ENCODE data around the gene HPS1. TPM values are rescaled to one million over a fixed set of nuclear protein-coding genes. Genes with fewer than 3 reads are reported as not detected.

The HPS1 gene
- total and polyA plus RNA-seq, 2 experiments from 2014 or later = 21.4 to 51.2 TPM

DNA sequence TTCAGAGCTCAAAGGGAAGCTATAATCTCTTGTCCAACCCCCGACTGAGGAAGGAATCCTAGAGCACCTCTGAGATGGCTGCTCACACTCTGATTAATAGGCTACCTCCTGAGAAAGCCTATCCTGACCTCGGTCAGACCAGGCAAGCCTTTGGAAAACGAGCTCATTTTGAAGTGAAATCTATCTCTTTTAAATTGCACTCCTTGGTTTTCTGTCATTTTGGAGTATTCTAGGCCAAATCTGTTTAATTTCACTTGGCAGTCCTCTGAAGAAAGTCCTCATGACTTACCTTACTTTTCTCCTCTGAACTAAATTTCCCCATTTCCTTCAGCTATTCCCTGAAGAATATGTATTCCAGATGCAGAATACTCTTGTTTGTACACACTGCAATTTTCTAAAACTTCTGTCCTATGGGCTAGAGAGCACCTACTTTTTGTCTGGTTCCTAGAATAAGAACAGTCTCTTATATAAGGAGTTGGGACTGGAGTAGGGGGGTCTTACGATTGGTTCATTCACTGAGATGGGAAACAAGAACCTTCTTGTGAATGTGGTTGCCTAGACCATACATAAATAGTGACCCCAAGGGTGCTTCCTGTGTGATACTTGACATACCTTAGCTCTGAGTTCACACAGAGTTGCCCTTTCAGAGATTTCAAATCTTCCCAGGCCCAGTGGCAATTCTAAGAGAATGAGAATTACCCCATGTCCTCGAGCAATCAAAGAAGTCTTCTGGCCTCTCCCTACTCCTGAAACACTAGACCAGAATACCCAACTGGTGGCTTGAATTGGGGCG, 31.9 kb upstream of the HPS1 start (continued):
- TF ChIP-seq, protein P1, sequence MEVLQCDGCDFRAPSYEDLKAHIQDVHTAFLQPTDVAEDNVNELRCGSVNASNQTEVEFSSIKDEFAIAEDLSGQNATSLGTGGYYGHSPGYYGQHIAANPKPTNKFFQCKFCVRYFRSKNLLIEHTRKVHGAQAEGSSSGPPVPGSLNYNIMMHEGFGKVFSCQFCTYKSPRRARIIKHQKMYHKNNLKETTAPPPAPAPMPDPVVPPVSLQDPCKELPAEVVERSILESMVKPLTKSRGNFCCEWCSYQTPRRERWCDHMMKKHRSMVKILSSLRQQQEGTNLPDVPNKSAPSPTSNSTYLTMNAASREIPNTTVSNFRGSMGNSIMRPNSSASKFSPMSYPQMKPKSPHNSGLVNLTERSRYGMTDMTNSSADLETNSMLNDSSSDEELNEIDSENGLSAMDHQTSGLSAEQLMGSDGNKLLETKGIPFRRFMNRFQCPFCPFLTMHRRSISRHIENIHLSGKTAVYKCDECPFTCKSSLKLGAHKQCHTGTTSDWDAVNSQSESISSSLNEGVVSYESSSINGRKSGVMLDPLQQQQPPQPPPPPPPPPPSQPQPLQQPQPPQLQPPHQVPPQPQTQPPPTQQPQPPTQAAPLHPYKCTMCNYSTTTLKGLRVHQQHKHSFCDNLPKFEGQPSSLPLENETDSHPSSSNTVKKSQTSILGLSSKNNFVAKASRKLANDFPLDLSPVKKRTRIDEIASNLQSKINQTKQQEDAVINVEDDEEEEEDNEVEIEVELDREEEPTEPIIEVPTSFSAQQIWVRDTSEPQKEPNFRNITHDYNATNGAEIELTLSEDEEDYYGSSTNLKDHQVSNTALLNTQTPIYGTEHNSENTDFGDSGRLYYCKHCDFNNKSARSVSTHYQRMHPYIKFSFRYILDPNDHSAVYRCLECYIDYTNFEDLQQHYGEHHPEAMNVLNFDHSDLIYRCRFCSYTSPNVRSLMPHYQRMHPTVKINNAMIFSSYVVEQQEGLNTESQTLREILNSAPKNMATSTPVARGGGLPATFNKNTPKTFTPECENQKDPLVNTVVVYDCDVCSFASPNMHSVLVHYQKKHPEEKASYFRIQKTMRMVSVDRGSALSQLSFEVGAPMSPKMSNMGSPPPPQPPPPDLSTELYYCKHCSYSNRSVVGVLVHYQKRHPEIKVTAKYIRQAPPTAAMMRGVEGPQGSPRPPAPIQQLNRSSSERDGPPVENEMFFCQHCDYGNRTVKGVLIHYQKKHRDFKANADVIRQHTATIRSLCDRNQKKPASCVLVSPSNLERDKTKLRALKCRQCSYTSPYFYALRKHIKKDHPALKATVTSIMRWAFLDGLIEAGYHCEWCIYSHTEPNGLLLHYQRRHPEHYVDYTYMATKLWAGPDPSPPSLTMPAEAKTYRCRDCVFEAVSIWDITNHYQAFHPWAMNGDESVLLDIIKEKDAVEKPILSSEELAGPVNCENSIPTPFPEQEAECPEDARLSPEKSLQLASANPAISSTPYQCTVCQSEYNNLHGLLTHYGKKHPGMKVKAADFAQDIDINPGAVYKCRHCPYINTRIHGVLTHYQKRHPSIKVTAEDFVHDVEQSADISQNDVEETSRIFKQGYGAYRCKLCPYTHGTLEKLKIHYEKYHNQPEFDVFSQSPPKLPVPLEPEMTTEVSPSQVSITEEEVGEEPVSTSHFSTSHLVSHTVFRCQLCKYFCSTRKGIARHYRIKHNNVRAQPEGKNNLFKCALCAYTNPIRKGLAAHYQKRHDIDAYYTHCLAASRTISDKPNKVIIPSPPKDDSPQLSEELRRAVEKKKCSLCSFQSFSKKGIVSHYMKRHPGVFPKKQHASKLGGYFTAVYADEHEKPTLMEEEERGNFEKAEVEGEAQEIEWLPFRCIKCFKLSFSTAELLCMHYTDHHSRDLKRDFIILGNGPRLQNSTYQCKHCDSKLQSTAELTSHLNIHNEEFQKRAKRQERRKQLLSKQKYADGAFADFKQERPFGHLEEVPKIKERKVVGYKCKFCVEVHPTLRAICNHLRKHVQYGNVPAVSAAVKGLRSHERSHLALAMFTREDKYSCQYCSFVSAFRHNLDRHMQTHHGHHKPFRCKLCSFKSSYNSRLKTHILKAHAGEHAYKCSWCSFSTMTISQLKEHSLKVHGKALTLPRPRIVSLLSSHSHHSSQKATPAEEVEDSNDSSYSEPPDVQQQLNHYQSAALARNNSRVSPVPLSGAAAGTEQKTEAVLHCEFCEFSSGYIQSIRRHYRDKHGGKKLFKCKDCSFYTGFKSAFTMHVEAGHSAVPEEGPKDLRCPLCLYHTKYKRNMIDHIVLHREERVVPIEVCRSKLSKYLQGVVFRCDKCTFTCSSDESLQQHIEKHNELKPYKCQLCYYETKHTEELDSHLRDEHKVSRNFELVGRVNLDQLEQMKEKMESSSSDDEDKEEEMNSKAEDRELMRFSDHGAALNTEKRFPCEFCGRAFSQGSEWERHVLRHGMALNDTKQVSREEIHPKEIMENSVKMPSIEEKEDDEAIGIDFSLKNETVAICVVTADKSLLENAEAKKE (CRISPR knock-in tag; IDR thresholded peaks at IDR 0.05) = no peak
- TF ChIP-seq CREB1 (CRISPR knock-in tag; IDR thresholded peaks at IDR 0.05; ENCODE audit: low read depth) (no peak), EZH2phosphoT487 (IDR thresholded peaks at IDR 0.05; ENCODE audit: unreplicated experiment) (no peak), STAT1 (IDR thresholded peaks at IDR 0.05; ENCODE audit: unreplicated experiment) (no peak)
- TF ChIP-seq, protein P2, sequence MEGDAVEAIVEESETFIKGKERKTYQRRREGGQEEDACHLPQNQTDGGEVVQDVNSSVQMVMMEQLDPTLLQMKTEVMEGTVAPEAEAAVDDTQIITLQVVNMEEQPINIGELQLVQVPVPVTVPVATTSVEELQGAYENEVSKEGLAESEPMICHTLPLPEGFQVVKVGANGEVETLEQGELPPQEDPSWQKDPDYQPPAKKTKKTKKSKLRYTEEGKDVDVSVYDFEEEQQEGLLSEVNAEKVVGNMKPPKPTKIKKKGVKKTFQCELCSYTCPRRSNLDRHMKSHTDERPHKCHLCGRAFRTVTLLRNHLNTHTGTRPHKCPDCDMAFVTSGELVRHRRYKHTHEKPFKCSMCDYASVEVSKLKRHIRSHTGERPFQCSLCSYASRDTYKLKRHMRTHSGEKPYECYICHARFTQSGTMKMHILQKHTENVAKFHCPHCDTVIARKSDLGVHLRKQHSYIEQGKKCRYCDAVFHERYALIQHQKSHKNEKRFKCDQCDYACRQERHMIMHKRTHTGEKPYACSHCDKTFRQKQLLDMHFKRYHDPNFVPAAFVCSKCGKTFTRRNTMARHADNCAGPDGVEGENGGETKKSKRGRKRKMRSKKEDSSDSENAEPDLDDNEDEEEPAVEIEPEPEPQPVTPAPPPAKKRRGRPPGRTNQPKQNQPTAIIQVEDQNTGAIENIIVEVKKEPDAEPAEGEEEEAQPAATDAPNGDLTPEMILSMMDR (conservative IDR thresholded peaks at IDR 0.05; ENCODE audit: low read depth in 2 of 2) = no peak
- TF ChIP-seq, protein P3, sequence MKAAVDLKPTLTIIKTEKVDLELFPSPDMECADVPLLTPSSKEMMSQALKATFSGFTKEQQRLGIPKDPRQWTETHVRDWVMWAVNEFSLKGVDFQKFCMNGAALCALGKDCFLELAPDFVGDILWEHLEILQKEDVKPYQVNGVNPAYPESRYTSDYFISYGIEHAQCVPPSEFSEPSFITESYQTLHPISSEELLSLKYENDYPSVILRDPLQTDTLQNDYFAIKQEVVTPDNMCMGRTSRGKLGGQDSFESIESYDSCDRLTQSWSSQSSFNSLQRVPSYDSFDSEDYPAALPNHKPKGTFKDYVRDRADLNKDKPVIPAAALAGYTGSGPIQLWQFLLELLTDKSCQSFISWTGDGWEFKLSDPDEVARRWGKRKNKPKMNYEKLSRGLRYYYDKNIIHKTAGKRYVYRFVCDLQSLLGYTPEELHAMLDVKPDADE (IDR thresholded peaks at IDR 0.05) = no peak
